HCEC 1CT (cell line): ENCODE data around the gene RPL18A.

Experiments used
- DNase-seq: peaks from one replicate; pipeline ENCODE4 v3.0.0-alpha.2; 2017

The RPL18A gene

DNA sequence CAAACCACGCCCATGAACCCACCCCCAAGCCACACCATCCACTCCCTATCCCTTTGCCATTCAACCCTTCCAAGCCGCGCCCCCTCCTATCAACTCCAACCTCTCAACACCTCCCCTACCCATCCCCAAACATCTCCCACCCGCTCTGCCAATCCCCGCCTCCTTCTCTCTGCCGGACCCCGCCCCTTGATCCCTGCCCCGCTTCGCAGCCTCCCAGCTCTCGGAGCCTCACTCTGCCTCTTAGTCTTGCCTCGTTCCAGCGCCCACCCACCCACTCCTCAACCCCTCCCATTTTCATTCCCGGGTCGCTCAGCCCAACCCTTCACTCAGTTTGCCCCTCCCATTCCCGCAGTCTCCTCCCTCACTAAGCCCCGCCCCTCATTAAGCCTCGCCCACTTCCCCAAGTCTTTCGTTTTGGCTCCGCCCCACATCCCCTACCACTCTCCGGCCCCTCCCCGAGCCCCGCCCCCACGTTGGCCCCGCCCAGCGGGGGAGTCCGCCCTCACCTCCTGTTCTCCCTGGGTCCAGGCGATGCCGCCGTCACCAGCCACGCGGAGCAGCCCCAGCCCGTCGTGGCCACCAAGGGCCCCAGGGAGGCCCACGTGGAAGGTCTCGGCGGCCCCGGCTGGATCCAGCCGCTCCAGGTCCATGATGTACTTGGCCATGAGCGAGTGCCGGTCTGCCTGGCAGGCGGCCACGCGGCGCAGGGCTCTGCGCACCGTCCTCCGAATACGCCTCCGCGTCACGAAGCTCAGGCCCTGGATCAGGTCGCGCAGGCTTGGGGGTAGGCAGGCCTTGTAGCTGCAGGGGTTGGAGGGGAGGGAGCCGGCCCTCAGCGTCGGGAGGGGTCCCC is 17.7 kb upstream of the RPL18A start:
- peak; percentile 75 for DNase-seq

DNA sequence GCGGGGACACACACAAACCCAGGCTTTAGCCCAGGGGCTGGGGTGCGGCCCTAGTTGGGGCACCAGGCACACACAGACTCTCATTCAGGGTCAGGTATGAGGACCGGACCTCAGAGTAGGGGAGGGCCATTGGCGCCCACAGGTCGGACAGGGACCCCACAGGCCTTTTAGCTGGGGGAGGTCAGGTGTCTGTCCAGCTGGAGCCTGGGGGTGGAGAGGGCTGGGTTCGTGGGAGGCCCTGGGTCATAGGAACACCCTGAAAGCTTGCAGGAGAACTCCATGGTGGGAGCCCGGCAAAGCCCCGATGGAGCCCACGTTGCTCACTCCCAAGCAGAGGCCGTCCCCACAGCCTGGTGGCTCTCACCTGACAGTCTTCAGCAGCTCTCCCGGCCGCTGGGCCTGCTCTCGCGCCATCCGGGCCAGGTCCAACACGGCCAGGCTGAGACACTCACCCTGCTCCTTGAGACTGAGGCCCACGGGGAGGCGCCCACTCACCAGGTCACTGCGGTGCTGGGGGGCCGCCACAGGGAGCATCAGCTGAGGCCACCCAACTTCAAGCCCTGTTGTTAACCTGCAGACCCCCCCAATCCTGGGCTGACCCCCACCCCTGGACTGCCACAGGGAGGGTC is 16.9 kb upstream of the RPL18A start:
- DNase-seq, result no peak

DNA sequence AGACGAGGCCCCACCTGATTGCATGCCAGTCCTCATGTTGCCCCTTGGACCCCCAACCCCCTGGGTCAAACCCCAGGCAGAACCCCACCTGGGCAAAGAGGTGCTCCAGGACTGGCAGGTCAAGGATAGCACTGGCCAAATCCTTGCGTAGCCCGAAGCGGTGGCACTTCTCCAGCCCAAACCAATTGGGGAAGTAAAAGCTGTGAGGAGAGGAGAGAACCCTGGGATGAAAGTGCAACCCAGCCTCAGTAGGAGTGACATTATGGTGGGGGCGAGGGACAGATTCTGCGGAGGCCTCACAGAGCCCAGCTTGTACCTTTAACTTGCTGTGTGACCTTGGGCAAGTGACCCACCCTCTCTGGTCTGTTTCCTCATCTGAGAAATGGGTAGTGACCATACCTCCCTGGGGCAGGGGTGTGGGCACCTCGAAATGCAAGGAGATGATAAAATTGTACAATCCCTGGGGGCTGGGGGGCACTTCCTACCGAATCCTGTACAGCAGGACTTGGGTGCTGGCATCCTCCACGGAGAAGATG is 16.4 kb upstream of the RPL18A start:
- no peak for DNase-seq

DNA sequence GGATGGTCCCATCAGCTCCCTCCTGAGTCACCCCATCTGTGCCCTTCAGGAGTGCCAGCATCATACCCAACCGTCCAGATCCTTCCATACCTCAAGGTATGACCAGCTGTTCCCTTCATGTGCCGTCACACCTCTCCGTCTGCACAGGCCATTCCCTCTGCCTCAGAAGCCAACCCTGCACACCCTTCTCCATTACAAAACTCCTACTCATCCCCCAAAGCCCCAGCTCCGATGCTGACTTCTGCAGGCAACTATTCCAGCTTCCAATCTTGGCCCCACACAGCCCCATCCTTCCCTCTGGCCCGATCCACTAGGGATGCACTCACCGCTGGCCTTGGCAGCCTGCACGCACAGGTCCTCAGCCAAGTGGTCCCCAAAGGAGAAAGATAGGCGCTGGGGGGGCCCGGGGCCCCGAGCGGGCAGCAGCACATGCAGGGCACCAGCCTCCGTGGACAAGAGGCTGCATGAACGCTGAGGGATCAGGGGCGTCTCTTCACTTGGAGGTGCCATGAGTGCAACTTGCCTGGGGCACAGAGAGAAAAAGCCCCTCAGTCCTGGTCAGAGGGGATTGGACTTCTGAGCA is 15.7 kb upstream of the RPL18A start:
- no peak for DNase-seq

DNA sequence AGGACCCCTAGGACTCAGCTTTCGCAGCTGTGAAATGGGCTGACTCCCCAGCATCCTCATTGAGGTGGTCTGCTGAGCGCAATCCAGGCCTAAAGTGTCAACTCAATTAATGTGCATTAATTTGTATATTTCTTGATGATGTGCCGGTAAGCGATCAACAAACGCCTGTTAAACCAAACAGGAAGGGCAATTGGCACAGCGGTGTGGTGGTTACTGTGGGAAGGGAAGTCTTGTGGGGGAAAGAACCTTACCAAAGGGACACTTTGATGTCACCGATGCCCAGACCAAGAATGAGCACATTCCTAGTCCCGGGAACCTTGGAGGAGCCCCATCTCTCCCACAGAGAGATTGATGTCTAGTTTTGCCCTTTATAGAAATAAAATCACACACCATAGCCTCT is 13.6 kb upstream of the RPL18A start:
- DNase-seq, result no peak

DNA sequence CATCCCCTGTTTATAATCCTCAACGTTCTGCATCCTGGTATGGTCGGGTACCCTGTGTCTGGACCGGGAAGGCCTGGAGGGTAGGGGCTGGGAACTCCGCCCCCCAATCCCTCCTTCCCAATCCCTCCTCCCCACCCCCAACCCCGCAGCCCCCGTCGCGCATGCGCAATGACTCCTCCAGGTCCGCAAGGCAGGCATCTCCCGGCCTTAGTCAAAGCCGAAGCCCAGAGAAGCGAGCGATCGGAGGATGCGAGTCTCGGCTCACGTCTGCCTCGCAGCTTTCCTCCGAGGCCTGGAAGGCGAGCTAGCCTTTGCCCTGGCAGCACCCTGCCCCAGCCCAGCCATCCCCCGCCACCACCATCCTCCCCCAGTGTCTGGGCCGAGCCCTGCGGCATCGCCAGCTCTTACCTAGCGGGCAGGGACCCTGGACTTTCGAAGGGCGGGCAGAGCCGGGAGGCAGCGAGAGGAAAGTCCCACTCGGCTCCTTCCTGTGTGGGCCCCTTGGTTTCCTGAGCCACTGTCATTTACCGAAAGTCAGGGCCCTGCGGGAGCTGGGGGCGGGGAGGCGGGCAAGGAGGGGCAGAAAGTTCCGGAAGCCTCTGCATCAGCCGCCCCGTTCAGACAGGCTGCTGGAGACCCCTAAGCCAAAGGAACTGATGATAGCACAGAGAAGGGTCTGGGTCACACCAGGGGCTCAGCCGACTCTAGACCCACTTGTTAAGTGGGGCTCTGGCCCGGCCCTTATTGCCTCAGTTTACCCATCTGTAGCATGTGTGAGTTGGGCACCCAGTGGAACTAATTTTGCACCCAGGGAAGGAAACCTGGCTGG is 12.0 kb upstream of the RPL18A start, which contains the start of gene JAK3:
TSS of gene JAK3 (minus strand) at position 445 of the 829 bp plus-strand sequence. CDS start 3,565 bp downstream, outside the sequence.
- peak; percentile 29 for DNase-seq

DNA sequence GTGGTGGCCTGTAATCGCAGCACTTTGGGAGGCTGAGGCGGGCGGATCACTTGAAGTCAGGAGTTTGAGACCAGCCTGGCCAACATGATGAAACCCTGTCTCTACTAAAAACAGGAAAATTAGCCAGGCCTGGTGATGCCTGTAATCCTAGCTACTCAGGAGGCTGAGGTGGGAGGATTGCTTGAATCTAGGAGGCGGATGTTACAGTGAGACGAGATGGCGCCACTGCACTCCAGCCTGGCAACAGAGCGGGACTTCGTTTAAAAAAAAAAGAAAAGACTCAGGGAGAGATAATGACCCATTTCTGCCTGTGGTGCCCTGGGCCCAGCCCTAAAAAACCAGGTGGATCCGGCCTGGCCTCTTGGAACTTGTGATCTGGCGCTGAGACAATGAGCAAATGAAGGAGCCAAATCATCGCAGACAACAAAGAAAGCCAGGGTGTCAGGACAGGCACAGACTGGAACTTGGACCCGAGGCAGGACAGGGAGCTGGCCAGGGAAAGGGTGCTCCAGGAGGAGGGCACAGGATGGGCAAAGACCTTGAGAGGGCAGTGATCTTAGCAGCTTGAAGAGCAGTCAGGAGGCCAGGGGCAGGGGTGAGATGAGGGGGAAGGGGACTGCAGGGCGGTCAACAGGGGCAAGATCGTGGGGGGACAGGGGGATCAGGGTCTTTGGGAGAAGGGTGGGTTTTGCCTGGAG is 11.0 kb upstream of the RPL18A start:
- no peak for DNase-seq

DNA sequence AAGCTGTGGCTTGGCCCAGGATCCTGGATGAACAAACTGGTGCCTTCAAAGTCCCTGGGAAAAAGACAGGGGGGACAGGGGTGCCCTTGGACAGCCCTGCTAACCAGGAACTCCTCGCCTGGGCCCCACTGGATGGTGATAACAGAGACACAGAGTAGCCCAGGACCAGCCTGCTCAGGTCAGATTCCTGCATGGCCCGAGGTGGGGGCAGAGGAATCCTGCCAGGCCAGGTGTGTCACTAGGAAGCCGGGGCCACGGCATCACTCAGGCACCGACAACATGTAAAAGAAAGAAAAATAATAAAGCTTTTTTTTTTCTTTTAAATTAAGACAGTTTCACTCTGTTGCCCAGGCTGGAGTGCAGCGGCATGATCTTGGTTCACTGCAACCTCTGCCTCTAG is 5.6 kb upstream of the RPL18A start:
- no peak for DNase-seq

DNA sequence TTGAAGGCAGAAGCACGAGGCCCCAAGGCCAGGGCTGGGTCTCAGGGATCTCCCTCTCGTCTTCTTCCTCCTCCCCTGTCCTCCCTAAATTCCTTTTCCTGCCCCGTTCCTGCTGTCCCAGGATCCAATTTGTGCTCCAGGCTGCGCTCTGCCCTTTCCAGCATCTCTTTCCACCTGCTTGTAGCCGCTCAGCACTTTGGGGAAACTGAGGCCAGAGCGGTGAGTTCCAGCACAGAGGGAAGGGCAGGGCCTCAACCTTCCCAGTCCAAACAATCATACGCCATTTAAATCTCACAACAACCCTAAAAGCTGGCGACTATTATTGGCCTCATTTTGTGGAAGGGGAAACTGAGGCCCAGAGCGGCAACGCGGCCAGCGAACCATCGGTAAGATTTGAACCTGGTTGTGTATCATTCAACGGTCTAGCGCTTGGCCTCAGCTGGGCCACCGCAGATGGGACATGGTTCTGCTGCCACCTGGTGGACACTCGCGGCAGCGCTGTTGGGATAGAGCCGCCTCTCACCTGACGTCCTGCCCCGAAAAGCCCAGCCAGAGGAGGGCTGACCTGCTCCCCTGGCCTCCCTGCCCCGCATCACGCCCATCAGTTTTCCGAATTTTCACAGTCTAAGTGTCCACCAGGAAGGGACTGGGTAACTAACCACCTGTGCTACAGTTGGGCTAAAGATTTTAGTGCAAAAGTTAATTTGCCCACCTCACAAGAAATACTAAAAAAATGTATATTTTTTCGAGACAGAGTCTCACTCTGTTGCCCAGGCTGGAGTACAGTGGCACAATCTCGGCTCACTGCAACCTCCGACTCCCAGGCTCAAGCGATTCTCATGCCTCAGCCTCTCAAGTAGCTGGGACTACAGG is 4.2 kb upstream of the RPL18A start:
- DNase-seq, result peak; percentile 45

DNA sequence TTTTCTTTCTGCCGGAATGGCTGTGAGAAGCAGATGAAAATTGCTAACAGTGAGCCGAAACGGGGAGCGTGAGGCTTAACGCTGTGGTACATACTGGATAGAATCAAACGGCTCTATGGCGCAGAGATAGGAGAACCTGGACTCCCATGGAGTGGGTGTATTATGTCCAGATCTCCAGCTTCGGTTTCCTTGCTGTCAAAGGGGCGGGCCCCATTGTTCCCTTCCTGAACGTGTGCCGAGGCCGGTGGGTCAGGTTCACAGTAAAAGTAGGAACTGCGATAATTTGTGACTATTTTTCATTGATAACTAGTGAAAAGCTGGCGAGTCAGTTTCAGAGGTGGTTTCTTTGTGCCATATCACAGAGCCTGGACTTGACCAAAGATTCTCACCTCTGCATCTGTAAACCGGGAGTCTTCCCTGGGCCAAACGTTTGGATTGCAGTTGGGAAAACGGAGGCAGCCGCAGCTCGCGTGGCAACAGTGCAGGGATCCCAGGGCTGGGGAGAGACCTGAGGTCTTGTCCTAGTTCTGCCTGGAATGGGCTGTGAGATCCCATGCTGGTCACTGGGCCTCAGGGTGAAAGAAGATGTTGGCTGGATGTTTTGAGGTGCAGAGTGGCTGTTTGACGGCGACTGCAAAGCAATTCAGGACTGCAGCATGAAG is 752 bp downstream of the RPL18A start:
- no peak for DNase-seq

DNA sequence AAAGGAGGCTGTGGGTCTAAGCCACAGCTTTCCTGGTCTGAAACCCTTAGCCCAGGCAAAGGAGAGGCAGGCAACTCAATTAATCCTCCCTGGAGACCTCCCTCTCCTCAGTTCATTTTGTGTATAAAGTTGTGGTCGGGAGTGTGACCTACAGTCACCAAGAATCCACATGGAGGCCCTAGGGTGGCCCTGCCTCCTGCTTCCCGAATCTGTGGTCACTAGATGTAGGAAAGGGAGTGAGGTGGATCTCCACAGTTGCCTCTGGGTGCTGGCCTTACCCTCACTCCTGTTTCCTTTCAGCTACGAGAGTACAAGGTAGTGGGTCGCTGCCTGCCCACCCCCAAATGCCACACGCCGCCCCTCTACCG is 1.3 kb downstream of the RPL18A start:
- DNase-seq, result no peak

DNA sequence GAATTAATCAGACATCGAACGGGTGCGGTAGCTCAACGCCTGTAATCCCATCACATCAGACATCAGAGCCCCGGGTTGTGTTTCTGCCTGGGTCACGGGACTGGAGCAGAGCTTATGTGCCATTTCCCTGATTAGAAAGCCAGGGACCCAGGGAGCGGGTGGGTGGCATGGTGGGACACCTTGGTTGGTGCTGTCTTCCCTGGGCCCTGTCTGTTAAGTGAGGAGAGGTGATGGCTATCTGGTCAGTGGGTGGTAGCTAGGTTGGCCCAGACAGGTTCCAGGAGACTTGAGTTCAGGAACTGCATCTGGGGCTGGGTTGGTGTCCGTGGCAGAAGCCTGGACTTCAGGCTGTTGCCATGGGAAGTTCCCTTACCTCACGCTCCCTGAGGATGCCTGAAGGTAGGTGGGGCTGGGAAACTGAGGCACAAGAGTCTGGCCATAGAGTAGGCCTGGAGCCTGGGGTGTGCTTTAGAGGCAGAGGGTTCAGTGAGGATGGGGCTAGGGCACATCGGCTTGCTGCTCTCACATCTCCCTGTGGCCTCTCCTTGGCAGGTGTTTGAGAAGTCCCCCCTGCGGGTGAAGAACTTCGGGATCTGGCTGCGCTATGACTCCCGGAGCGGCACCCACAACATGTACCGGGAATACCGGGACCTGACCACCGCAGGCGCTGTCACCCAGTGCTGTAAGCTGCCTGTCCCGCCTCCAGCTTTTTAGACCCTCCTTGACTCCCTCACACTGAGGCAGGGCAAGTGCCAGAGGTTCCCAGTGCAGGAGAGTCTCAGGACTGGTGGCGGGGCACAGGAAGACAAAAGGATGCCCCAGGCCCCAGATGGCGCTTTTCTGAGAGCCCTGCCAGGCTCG is 2.1 kb downstream of the RPL18A start:
- DNase-seq, result no peak

DNA sequence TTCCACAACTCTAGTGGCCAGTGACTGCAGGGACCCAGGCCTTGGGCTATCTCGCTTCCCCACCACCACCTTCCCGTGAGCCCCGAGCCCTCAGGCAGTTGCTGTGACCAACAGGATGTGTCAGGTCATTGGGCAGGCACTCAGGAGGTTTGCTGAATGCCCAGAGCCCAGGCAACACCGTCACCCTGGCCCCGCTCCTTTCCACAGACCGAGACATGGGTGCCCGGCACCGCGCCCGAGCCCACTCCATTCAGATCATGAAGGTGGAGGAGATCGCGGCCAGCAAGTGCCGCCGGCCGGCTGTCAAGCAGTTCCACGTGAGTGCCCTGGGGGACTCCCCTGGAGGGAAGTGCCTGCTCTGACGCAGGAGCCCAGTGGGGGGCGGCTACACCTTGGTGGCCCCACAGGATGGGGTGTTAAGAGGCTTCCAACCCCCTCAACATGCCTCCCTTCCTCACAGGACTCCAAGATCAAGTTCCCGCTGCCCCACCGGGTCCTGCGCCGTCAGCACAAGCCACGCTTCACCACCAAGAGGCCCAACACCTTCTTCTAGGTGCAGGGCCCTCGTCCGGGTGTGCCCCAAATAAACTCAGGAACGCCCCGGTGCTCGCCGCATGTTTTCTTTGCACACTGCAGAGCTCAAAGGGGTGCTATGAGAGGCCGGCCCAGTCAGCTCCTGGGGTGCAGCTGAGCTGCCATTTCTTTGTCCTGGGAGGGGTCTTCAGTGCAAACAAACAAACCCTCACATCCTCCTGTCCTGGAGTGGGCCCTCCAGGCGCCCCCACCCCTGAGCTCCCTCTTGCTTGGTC is 3.2 kb downstream of the RPL18A start:
- DNase-seq, result no peak

DNA sequence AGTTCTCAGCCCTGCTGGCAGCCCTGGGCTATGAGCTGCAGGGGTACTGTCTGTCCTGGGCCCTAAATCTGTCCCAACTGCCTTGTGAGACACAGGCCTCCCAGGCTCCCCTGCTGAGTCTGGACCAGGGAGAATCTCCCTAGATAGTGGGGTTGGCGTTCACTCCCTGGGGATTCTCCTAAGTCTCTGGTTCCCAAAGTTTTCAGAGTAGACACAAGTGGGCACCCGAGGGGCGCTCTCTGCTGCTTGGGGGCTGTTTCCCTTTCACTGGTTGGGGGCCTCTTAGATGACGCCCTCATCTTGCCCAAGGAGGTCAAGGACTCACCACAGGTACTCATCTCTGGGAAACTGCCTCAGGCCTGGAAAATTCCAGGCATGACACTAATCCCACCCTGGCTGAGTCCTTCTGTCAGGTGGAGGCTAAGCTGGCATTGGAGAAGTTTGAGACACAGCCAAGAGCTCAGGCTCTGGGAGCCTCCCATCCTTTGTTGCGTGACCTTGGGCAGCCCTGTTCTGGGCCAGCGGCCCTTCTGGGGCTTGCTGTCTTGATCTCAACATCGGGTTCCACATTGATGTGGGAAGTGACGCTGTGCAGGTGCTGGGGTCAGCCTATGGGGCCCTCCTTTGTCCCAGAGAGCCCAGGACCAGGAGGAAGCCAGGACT is 3.9 kb downstream of the RPL18A start:
- DNase-seq, result no peak

DNA sequence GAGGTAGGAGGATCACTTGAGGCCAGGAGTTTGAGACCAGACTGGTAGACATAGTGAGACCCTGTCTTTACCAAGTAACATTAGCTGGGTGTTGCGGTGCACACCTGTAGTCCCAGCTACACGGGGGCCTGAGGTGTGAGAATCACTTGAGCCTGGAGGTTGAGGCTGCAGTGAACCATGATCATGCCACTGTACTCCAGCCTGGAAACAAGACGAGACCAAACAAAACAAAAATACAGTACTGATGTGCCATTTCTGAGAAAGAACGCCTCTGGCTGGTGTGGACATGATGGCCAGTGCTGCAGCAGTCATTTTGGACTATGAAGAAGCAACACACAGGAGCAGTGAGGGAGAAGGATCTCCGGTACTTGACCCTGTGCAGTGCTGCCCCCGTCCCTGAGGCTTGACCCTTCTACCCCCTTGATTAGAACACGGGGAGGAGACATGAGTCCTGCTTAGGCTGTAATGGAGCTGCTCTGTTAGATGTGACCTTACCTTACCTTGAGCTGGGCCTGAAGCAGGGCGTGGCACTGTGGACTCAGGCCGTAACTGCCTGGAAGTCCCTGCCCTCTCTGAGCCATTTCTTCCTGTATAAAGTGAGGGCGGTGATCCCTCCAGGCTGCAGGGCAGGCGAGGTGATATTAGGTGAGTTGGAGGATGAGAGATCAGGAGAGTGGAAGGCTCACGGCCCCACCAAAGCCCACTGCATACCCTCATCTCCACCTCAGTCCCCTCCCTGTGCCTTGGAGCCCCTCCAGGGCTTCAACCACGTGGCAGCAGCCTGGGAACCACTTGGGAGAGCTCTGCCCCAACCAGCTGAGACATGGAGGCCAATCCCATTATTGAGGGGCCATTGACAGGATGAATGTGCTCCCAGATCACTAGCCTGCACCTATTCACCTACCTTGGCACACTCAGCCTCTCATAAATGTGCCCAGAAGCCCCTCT is 5.9 kb downstream of the RPL18A start:
- no peak for DNase-seq

DNA sequence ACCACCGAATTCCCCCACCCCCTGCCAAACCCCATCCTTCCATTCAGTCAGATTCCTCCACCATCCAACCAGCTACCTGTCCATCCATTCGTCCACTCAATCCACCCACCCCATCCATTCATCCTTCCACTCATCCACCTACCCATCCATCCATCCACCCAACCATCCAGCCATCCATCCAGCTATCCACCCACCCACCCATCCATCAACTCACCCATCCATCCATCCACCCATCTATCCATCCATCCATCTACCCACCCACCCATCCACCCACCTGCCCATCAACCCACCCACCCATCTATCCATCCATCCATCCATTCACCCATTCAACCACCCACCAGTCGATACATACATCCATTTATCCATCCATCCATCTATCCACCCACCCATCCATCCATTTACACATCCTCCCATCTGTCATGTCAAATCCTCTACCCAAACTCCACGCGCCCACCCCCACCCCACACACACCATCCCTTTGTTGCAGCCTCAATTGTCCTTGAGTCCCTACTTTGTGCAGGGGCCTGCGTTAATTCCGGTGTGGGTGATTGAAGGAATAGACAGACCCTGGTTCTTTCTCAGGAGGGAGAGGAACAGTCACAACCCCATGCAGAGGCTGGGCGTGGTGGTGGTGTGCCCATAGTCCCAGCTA is 6.7 kb downstream of the RPL18A start:
- no peak for DNase-seq
